HG02571 (cell line): Measurements from ENCODE around the gene CMSS1.

Source experiments
- ATAC-seq: cut with Tn5 transposase; IDR thresholded peaks from one replicate; pipeline ENCODE4 v1.9.1; 2021; ENCODE audit warnings: mild to moderate bottlenecking, moderate library complexity; ENCODE audit not compliant: unreplicated experiment

Gene CMSS1

DNA sequence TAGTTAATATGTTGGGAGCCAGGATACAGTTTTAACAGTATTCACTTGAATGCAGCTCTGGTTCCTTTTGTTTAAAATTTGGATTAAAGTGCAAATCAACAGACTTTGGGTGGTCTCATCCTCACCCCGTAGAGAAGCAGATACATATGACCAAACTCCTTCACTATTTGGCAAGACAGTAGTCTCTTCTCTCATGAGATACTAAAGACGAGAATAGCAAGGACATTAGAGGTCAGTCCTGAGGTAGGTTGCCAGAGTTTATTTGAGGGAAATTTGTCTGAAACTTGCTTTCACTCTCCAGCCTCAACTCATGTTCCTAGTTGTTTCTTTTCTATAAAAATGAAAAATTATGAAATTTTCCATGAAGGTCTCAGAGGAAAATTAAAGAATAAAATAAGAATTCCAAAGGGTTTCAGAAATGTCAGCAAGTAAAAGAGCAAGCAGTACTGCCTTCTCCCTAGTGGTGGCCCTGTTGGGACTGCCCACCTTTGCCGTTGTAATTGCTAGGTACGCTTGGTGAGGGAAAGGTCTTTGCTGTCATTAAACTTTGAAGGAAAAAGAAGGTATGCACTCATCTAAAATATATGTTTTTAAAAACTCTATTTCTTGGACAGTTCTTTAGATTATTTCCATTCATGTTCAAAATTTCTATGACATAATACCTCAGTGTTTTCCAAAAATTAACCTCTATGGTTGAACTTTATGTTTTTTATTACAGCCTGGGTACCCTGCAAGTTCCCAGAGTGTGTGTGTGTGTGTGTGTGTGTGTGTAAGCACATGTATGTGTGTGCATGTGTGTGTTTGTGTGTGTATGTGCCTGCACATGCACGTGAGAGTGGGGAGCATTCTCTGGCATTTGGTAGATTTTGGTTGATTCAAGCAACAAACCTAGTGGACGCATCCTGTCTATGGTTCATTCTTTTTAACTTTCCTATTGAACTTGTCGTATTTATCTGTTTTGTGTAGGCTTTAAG, 111.4 kb downstream of the CMSS1 start:
- ATAC-seq, result no peak

- no peak for ATAC-seq
Measured at GRCh38 chr3:99929745-99930139, 112.1 kb downstream of the CMSS1 start.

GRCh38 chr3:99931059-99931458, 113.4 kb downstream of the CMSS1 start:
- ATAC-seq, result no peak

- ATAC-seq, result no peak
Measured at GRCh38 chr3:99933971-99934750, 116.5 kb downstream of the CMSS1 start.

GRCh38 chr3:99934975-99935797, 117.5 kb downstream of the CMSS1 start:
- ATAC-seq, result no peak

DNA sequence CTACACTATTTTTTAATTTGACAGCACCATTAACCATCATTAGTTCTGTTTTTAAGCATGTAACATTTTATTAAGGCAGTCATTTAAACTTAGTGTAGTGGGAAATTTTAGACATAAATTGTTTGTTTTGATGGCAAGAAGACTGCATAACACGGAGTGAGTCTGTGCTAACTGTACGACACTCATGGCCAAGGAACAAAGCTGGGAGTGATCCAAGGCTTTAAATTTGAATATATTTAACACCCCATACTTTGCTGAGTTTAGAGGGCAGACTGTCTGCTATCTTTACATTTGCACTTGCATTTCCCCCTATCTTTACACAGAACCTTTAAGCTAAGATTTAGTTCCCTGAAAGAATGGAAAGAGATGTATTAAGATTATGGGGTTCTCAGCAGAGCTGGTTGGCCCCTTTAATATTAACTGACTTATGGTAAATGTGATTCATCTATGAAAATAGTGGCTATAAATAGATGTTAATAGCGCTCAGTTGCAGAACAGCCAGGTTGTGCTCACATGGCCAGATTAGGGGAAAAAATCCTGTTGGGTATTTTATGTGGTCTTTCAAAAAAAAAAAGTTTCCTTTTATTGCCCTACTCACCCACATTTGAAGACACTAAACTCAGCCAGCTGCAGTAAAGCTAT, 120.7 kb downstream of the CMSS1 start:
- no peak for ATAC-seq

DNA sequence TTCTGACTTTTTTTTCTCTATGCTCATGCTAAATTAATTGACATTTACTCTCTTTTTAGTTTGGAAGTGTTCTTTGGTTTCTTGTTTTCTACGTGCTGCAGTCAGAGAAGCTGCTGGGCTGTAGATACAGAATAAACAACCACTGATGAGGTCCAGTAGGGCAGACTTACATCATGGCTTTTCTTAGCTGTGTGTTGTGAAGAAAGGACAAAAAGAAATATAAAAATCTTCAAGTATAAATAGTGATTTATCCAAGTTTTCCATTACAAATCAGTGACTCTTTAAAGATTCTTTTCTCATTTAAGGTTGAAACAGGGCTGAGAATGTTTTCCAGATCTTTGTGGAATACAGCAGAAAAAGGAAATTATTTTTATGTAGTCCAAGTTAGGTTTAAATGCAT, 122.2 kb downstream of the CMSS1 start:
- ATAC-seq, result no peak

GRCh38 chr3:99940350-99940749, 122.7 kb downstream of the CMSS1 start:
- ATAC-seq, result no peak

DNA sequence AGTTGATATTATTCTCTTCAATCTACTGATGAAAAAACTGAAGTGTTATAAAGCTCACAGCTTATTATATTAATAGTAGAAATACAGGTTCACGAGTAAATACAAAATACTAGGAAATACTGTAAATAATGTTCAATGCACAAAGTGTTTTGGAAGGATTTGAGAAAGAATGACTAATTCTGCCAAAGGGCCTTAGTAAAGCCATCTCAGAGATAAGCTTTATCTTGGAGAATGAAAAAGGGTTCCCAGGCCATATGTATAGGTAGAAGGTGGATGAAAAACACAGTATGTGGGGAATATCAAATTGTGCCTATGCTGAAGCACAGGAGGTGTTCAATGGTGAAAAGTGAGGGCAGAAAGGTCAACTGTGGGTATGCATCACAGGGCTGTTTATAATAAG, 123.5 kb downstream of the CMSS1 start:
- ATAC-seq, result no peak

- ATAC-seq, result no peak
Measured at GRCh38 chr3:99943931-99944761, 126.5 kb downstream of the CMSS1 start.

DNA sequence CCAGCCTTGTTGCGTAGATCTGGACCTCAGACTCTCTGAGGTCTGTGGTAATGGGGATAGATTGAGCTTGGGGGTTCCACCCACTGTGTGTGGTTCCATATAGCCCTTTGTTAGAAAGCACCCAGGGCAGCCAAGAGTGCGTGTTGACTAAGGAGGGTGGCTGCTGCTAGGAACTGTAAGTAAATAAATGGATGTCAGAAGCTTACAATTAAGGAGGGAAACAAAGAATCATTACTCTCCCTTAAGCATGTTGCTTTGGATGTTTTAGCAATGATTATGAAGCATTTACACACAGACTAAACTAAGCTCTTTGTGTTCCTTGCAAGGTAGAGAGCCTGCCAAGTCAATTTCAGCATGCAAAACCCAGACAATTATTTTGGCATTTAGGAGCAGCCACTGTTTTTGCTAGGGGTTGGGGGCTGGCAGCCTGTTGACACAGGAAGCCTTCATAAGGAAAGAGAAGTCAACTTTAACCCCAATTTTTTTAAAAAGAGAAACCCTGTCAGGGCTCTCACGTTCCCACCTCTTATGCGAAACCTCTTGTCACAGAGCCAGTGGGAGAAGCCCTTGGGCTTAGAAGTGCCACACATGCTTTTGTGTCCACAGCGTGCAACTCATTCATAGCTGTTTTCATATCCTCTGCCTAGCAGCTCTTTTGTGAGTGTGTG, 127.8 kb downstream of the CMSS1 start:
- ATAC-seq, result no peak

GRCh38 chr3:99947356-99947755, 129.7 kb downstream of the CMSS1 start:
- no peak for ATAC-seq

DNA sequence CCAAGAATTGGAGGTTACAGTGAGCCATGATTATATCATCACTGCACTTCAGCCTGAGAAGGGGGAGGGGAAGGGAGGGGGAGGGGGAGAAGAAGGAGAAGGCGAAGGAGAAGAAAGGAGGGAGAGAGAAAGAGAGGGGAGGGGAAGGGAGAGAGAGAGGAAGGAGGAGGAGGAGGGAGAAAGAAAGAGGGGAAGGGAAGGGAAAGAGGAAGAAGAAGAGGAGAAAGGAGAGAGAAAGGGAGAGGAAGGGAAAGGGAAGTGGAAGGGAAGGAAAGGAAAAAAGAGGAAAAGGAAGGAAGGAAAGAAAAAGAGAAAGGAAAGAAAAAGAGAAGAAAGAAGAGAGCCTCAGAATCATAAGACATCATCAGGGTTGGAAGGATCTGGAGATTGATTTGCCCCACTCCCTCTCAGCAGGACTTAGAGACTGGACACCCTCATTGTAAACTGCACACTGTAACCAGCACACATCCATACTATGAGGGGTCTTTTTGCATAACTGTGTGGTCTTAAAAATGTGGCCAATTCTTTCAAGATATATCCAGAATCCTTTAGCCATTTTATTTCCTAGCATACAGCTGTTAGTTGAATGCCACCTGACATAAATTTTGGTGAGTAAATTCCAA, 130.9 kb downstream of the CMSS1 start:
- no peak for ATAC-seq

GRCh38 chr3:99949956-99950670, 132.5 kb downstream of the CMSS1 start:
- no peak for ATAC-seq

DNA sequence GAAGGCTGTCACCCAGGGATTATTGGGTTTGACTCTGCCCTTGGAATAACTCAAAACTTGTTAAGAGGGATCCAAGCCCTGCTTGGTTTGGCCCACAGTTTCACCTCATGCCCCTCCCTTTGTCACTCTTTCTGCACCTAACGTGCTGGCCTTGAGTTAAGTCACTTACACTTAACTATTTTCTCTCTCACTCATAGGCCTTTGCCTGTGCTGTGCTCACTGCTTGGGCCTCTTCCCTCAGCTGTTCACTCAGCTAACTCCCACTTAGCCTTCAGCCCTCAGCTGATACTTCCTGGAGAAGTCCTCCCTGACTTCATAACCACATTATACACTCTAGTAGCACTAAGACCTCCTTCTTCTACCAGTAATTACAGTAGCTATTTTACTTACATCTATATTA, 133.3 kb downstream of the CMSS1 start:
- no peak for ATAC-seq

DNA sequence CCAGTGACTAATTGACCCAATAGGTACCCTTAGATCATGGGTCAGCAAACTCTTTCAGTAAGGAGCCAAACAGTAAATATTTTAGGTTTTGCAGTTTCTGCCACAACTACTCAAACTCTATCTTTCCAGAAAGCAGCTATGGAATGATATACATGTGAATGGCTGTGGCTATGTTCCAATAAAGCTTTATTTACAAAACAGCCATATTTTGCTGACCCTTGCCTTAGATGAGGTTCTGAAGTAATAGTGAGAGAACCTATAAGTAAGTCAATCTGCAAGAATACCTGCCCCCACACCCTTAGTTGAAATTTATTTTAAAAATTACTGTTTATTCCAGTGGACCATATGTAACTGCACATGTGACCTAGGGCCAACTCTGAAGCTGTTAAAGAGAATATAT, 134.0 kb downstream of the CMSS1 start:
- ATAC-seq, result no peak

GRCh38 chr3:99952306-99952705, 134.6 kb downstream of the CMSS1 start:
- no peak for ATAC-seq

DNA sequence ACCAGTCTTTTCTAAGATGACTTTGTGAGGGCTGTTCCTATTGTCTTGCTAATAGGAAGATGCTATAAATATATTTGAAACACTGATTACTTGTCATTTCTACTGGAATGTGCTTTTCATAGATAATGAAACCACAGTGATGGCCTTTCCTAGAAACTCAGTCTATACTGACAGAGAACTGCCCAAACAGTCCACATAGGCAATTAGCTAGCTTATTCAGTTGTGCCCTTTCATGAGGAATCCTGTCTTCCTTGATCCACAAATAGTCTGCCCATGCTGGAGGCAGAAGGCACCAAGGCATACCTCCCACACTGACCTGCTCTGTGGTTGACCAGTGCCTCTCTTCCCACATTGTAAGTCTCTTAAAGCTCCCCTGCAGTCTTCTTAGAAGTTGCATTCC, 135.9 kb downstream of the CMSS1 start:
- ATAC-seq, result no peak
